Endothelial cell (in vitro differentiated cells): ENCODE measurements around the gene PPP1R17. TPM values are rescaled to one million over a fixed set of nuclear protein-coding genes. Genes with fewer than 3 reads are reported as not detected.

Experiments used
- DNase-seq: peaks from one replicate; pipeline ENCODE4 v3.0.0; 2021; ENCODE audit warnings: low spot score
- H3K27ac Mint-ChIP-seq: one replicate; pipeline ENCODE4 v1.8.0; 2021; ENCODE audit warnings: mixed read lengths, inconsistent platforms; ENCODE audit not compliant: unreplicated experiment
- H3K27me3 Mint-ChIP-seq: one replicate; pipeline ENCODE4 v1.8.0; 2021; ENCODE audit warnings: mild to moderate bottlenecking, moderate library complexity, mixed read lengths, inconsistent platforms; ENCODE audit not compliant: unreplicated experiment
- H3K36me3 Mint-ChIP-seq: one replicate; pipeline ENCODE4 v1.8.0; 2021; ENCODE audit warnings: mild to moderate bottlenecking, low read depth, mixed read lengths, inconsistent platforms; ENCODE audit not compliant: unreplicated experiment
- H3K4me1 Mint-ChIP-seq: one replicate; pipeline ENCODE4 v1.8.0; 2021; ENCODE audit warnings: mild to moderate bottlenecking, mixed read lengths, inconsistent platforms; ENCODE audit not compliant: unreplicated experiment
- H3K4me3 Mint-ChIP-seq: one replicate; pipeline ENCODE4 v1.8.0; 2021; ENCODE audit warnings: mild to moderate bottlenecking, mixed read lengths, inconsistent platforms; ENCODE audit not compliant: unreplicated experiment
- H3K9me3 Mint-ChIP-seq: one replicate; pipeline ENCODE4 v1.8.0; 2021; ENCODE audit warnings: mixed read lengths, inconsistent platforms; ENCODE audit not compliant: unreplicated experiment
- total RNA-seq: library from RNA; stranded (reverse); fragmentation: NEBNext Ultra II Directional; extraction: Animal tissue kit (Norgen Biotek cat#: 25700); gene quantifications from one replicate; pipeline ENCODE4 v1.2.1, GENCODE V29; 2021; ENCODE audit not compliant: unreplicated experiment
- TF ChIP-seq, protein P1 (sequence below): fragments of 200-600 bp; sonication (generic); IDR thresholded peaks from one replicate; pipeline ENCODE4 v1.5.0; 2021; ENCODE audit warnings: antibody characterized with exemption; ENCODE audit not compliant: unreplicated experiment

The PPP1R17 gene
- total RNA-seq, 1 donor from 2014 or later, result 0.36 TPM

DNA sequence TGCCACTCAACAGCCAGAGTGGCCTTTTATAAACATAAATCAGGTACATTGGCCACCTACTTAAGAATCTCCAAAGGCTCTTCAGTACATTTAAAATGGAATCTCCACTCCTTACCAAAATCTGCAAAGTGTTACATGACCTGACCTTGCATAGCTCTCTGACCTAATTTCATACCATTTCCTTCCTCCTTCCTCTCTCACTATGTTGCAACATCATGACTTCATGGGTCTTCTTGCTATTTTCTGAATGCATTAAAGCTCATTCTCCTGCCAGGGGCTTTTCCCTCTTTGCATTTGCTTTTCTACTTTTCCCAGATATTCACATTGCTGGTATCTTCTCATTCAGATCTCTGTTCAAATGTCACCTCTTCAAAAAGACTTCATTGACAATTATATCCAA, 22.1 kb upstream of the PPP1R17 start:
- Mint-ChIP-seq H3K27ac (no peak overlapping the region), H3K27me3 (no peaks in the 10 kb centered on the region), H3K36me3 (no peaks in the 10 kb centered on the region), H3K4me3 (no peak overlapping the region), H3K9me3 (no peaks in the 10 kb centered on the region), H3K4me1 (peaks cover 11% of the 10 kb centered on the region)
- no peak for DNase-seq
- TF ChIP-seq, protein P1, sequence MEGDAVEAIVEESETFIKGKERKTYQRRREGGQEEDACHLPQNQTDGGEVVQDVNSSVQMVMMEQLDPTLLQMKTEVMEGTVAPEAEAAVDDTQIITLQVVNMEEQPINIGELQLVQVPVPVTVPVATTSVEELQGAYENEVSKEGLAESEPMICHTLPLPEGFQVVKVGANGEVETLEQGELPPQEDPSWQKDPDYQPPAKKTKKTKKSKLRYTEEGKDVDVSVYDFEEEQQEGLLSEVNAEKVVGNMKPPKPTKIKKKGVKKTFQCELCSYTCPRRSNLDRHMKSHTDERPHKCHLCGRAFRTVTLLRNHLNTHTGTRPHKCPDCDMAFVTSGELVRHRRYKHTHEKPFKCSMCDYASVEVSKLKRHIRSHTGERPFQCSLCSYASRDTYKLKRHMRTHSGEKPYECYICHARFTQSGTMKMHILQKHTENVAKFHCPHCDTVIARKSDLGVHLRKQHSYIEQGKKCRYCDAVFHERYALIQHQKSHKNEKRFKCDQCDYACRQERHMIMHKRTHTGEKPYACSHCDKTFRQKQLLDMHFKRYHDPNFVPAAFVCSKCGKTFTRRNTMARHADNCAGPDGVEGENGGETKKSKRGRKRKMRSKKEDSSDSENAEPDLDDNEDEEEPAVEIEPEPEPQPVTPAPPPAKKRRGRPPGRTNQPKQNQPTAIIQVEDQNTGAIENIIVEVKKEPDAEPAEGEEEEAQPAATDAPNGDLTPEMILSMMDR, result no peak

DNA sequence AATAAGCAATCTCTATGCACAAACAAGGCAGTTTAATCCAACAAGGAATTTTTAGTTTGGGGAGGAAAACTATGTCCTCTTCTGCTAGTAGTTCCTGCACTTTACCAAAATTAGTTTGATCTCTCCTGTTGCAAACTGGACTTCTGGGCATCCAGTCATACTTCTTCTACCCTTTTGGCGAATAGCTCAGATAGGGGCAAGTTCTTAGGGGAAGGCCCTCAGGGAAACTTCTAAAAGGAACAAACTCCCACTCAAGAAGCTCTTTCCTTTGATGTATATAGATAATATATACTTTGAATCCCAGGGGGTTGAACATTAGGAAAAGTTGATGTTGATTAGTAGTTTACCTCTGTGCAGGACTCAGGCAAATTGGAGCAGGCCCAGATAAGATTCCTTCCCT, 21.5 kb upstream of the PPP1R17 start:
- TF ChIP-seq, protein P1, result no peak
- DNase-seq, result no peak
- no peak overlapping the region for H3K27ac Mint-ChIP-seq
- H3K9me3 Mint-ChIP-seq, result no peaks in the 10 kb centered on the region
- no peak overlapping the region for H3K4me3 Mint-ChIP-seq
- no peaks in the 10 kb centered on the region for H3K27me3 Mint-ChIP-seq
- H3K36me3 Mint-ChIP-seq, result no peaks in the 10 kb centered on the region
- peaks cover 11% of the 10 kb centered on the region for H3K4me1 Mint-ChIP-seq

GRCh38 chr7:31669461-31669860, 17.6 kb upstream of the PPP1R17 start:
- H3K9me3 Mint-ChIP-seq, result no peaks in the 10 kb centered on the region
- no peak overlapping the region for H3K27ac Mint-ChIP-seq
- H3K4me3 Mint-ChIP-seq, result no peak overlapping the region
- DNase-seq, result no peak
- no peaks in the 10 kb centered on the region for H3K36me3 Mint-ChIP-seq
- H3K4me1 Mint-ChIP-seq, result peaks cover 4% of the 10 kb centered on the region
- TF ChIP-seq, protein P1, result no peak
- no peaks in the 10 kb centered on the region for H3K27me3 Mint-ChIP-seq

- Mint-ChIP-seq H3K9me3 (no peaks in the 10 kb centered on the region), H3K27ac (no peak overlapping the region)
Measured at GRCh38 chr7:31679574-31680305, 7.3 kb upstream of the PPP1R17 start.

More at GRCh38 chr7:31679574-31680305, 7.3 kb upstream of the PPP1R17 start:
- Mint-ChIP-seq H3K4me3 (no peak overlapping the region), H3K36me3 (no peaks in the 10 kb centered on the region), H3K27me3 (peaks cover 1% of the 10 kb centered on the region), H3K4me1 (no peaks in the 10 kb centered on the region)
- DNase-seq, result no peak
- TF ChIP-seq, protein P1, result no peak
